HFFc6 (cell line): ENCODE data around the gene CC2D2B. TPM values are rescaled to one million over a fixed set of nuclear protein-coding genes. Genes with fewer than 3 reads are reported as not detected.
"Not testable (repeated sequence)": the region's sequence is repeated elsewhere in the genome, so short reads cannot be mapped to it uniquely, and the experiment has no call there.

Source experiments
- DNase-seq: peaks from one replicate; pipeline ENCODE4 v3.0.0-alpha.2; 2018
- H3K27ac Mint-ChIP-seq: 2 replicates; pipeline ENCODE4 v1.8.0; 2020; ENCODE audit warnings: mild to moderate bottlenecking, mixed read lengths
- H3K27me3 Mint-ChIP-seq: 2 replicates; pipeline ENCODE4 v1.8.0; 2021; ENCODE audit warnings: mild to moderate bottlenecking, moderate library complexity, mixed read lengths; ENCODE audit not compliant: insufficient read depth
- H3K36me3 Mint-ChIP-seq: 2 replicates; pipeline ENCODE4 v1.8.0; 2021; ENCODE audit warnings: low read depth, mixed read lengths
- H3K4me1 Mint-ChIP-seq: 2 replicates; pipeline ENCODE4 v1.8.0; 2020; ENCODE audit warnings: low read depth, mixed read lengths
- H3K4me3 Mint-ChIP-seq: 2 replicates; pipeline ENCODE4 v1.8.0; 2020; ENCODE audit warnings: mild to moderate bottlenecking, moderate library complexity, mixed read lengths
- H3K9me3 Mint-ChIP-seq: 2 replicates; pipeline ENCODE4 v1.8.0; 2020; ENCODE audit warnings: mild to moderate bottlenecking, mixed read lengths
- total RNA-seq, 6 experiments: library from RNA; stranded (reverse); fragmentation: NEBNext Ultra II Directional; extraction: Animal tissue kit (Norgen Biotek cat#: 25700); gene quantifications; 2 replicates in 1 of 6; 3 replicates in 5 of 6; pipeline ENCODE4 v1.2.3, GENCODE V29; 2021
- TF ChIP-seq, protein P1 (sequence below): fragments of 200-600 bp; sonication (generic); IDR thresholded peaks from 2 replicates; pipeline ENCODE4 v1.5.0; 2021; ENCODE audit warnings: antibody characterized with exemption, mild to moderate bottlenecking

CC2D2B gene
- total RNA-seq, 6 experiments from 2014 or later = not detected

DNA sequence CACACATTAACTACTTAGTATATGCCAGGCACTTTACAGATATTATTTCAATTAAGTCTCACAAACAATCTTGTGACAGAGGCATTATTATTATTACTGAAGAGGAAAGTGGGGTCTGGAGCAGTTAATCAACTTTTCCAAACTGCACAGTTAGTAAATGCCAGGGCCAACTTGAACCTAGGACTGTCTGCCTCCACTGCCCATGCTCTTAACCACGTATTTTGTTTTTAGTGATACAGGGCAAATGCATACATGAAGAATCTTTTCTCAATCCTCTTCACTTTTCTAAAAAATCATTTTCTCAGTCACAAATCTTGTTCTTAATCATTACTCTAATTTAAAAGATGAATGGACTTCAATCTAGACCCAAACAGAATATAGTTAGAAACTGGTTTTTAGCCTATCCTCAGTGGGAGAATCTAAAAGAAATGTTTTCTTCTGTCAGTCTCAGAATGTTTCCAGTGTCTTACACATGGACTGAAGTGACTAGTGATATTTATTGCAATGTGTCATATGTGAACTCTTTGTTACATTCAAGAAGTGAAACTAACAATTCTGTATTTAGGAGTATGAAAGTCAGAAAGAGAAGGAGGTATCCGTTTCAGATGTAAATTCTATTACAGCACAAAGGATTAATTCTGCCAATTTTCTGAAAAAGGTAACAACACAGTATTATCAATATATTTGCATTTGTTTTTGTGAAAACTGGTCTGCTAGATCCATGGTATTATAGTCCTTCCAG, 80.1 kb downstream of the CC2D2B start:
- Mint-ChIP-seq H3K4me3 (no peak overlapping the region), H3K36me3 (no peaks in the 10 kb centered on the region), H3K9me3 (no peaks in the 10 kb centered on the region), H3K27me3 (peaks cover 4% of the 10 kb centered on the region; the same call in 1 of the 2 replicates), H3K27ac (no peak overlapping the region), H3K4me1 (no peaks in the 10 kb centered on the region)
- no peak for DNase-seq
- TF ChIP-seq, protein P1, sequence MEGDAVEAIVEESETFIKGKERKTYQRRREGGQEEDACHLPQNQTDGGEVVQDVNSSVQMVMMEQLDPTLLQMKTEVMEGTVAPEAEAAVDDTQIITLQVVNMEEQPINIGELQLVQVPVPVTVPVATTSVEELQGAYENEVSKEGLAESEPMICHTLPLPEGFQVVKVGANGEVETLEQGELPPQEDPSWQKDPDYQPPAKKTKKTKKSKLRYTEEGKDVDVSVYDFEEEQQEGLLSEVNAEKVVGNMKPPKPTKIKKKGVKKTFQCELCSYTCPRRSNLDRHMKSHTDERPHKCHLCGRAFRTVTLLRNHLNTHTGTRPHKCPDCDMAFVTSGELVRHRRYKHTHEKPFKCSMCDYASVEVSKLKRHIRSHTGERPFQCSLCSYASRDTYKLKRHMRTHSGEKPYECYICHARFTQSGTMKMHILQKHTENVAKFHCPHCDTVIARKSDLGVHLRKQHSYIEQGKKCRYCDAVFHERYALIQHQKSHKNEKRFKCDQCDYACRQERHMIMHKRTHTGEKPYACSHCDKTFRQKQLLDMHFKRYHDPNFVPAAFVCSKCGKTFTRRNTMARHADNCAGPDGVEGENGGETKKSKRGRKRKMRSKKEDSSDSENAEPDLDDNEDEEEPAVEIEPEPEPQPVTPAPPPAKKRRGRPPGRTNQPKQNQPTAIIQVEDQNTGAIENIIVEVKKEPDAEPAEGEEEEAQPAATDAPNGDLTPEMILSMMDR = no peak

- no peaks in the 10 kb centered on the region for H3K4me1 Mint-ChIP-seq
- TF ChIP-seq, protein P1 = no peak
- H3K9me3 Mint-ChIP-seq = no peaks in the 10 kb centered on the region
- no peak overlapping the region for H3K27ac Mint-ChIP-seq
- no peak overlapping the region for H3K4me3 Mint-ChIP-seq
- no peaks in the 10 kb centered on the region for H3K36me3 Mint-ChIP-seq
- peaks cover 4% of the 10 kb centered on the region; the same call in 1 of the 2 replicates for H3K27me3 Mint-ChIP-seq
- no peak for DNase-seq
Measured at GRCh38 chr10:95988702-95989101, 80.9 kb downstream of the CC2D2B start.

GRCh38 chr10:95994376-95994775, 86.6 kb downstream of the CC2D2B start:
- DNase-seq, H3K27ac Mint-ChIP-seq, H3K9me3 Mint-ChIP-seq, H3K27me3 Mint-ChIP-seq, H3K36me3 Mint-ChIP-seq, H3K4me3 Mint-ChIP-seq, H3K4me1 Mint-ChIP-seq: not testable (repeated sequence)

- Mint-ChIP-seq H3K4me1 (no peaks in the 10 kb centered on the region), H3K36me3 (no peaks in the 10 kb centered on the region), H3K27me3 (no peaks in the 10 kb centered on the region), H3K27ac (no peak overlapping the region), H3K9me3 (no peaks in the 10 kb centered on the region), H3K4me3 (no peak overlapping the region)
- TF ChIP-seq, protein P1 = no peak
- DNase-seq = no peak
Measured at GRCh38 chr10:95998255-95998784, 90.5 kb downstream of the CC2D2B start.

GRCh38 chr10:96013956-96014355, 106.2 kb downstream of the CC2D2B start:
- Mint-ChIP-seq H3K27ac (no peak overlapping the region), H3K27me3 (no peaks in the 10 kb centered on the region; the same call in 1 of the 2 replicates), H3K9me3 (no peaks in the 10 kb centered on the region), H3K4me1 (no peaks in the 10 kb centered on the region; the same call in 1 of the 2 replicates), H3K4me3 (no peak overlapping the region), H3K36me3 (no peaks in the 10 kb centered on the region)
- DNase-seq = no peak
- TF ChIP-seq, protein P1 = no peak

GRCh38 chr10:96014473-96015102, 106.8 kb downstream of the CC2D2B start:
- no peak overlapping the region for H3K4me3 Mint-ChIP-seq
- DNase-seq = no peak
- no peaks in the 10 kb centered on the region; the same call in 1 of the 2 replicates for H3K27me3 Mint-ChIP-seq
- H3K27ac Mint-ChIP-seq = no peak overlapping the region
- TF ChIP-seq, protein P1 = no peak
- H3K36me3 Mint-ChIP-seq = no peaks in the 10 kb centered on the region
- no peaks in the 10 kb centered on the region; the same call in 1 of the 2 replicates for H3K4me1 Mint-ChIP-seq
- no peaks in the 10 kb centered on the region for H3K9me3 Mint-ChIP-seq
